ENCODE data around the gene USP43.

The USP43 gene

DNA sequence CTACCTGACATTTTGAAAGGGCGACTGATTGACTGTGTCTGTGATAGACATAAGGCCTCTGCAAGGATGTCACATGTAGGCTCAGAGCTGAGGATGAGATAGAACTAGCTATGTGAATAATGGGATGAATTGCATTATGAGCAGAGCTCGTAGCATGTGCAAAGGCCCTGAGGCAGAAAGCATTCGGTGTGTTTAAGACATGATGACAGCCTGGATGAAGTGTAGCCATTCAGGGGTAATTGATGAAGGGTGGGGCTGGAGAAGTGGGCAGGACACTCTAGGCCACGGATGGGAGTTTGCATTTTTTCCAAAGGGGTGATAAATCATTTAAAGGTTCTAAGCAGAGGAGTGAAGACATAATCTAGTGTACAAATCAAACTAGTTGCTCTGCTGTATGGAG, 62.6 kb downstream of the USP43 start:
- DNase-seq (ENCODE audit: low read depth in 1 of 2, low spot score in 1 of 2), result no peak

DNA sequence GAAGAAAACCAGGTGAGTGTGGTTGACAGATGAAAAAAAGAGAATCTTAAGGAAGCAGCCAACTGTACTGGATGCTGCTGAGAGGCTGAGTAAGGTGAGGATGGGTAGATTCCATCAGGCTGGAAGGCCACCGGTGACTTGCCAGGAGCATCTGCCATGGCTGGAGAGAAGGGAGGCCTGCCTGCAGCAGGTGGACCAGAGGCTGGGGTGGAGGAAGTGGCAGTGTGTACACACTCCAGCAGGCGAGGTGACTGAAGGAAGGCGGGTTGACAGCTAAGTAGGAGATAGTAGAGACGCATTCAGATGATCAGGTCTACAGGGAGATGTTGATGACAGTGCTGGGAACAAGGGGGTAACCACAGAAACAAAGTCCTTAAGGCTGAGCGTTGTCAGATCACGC, 69.5 kb downstream of the USP43 start:
- DNase-seq (ENCODE audit: low read depth in 1 of 2, low spot score in 1 of 2), result no peak

DNA sequence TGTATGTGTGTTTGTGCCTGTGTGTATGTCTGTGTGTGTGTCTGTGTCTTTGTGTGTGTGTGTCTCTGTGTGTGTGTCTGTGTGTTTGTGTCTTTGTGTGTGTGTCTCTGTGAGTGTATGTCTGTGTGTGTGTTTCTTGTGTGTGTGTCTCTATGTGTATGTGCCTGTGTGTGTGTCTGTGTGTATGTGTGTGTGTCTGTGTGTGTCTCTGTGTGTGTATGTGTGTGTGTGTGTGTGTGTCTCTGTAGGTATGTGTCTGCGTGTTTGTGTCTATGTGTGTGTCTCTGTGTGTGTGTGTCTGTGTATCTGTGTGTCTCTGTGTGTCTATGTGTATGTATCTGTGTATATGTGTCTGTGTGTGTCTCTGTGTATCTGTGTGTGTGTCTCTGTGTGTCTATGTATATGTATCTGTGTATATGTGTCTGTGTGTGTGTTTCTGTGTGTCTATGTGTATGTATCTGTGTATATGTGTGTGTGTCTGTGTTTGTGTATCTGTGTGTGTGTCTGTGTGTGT, 70.2 kb downstream of the USP43 start:
- no peak for DNase-seq (ENCODE audit: low read depth in 1 of 2, low spot score in 1 of 2)

DNA sequence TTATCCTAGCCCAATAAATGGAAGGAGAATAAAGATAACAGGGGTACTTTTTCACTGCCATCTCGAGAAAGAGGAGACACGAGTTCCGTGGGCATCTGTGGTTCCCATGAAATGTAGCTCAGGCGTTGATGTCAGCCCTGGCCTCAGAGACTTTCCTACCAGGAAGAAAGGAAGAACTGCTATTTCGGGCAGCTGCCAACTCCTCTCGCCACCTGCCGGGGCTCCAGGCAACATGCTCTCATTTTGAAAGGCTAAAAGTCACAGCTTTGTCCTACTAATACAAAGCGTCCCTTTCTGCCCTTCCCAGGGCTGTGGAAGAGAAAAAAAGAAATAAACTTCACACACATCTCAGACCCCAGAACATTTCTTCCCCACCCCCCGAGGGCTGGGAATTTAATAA, 80.3 kb downstream of the USP43 start:
- no peak for DNase-seq (ENCODE audit: low read depth in 1 of 2, low spot score in 1 of 2)

DNA sequence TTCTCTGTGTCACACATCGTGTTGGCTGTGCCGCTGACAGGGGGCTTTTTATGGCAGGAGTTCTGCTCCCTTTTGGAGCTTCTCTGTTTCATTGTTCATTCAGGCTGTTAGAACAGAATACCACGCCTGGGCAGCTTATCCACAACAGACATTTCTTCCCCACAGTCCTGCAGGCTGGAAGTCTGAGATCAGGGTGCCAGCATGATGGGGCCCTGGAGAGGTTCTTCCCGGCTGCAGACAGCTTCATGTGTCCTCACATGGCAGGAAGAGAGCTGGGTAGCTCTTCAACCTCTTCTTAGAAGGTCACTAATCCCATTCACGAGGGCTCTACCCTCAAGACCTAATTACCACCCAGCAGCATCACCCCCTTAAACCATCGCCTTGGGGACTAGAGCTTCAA, 81.0 kb downstream of the USP43 start:
- no peak for DNase-seq (ENCODE audit: low read depth in 1 of 2, low spot score in 1 of 2)

DNA sequence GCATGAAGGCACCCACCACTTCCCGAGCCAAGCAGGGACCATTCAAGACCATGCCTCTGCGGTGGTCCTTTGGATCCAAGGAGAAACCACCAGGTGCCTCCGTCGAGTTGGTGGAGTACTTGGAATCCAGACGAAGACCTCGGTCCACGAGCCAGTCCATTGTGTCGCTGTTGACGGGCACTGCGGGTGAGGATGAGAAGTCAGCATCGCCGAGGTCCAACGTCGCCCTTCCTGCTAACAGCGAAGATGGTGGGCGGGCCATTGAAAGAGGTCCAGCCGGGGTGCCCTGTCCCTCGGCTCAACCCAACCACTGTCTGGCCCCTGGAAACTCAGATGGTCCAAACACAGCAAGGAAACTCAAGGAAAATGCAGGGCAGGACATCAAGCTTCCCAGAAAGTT, 82.7 kb downstream of the USP43 start:
- no peak for DNase-seq (ENCODE audit: low read depth in 1 of 2, low spot score in 1 of 2)

DNA sequence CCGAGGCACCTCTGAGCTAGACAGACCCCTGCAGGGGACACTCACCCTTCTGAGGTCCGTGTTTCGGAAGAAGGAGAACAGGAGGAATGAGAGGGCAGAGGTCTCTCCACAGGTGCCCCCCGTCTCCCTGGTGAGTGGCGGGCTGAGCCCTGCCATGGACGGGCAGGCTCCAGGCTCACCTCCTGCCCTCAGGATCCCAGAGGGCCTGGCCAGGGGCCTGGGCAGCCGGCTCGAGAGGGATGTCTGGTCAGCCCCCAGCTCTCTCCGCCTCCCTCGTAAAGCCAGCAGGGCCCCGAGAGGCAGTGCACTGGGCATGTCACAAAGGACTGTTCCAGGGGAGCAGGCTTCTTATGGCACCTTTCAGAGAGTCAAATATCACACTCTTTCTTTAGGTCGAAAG, 83.2 kb downstream of the USP43 start:
- no peak for DNase-seq (ENCODE audit: low read depth in 1 of 2, low spot score in 1 of 2)

DNA sequence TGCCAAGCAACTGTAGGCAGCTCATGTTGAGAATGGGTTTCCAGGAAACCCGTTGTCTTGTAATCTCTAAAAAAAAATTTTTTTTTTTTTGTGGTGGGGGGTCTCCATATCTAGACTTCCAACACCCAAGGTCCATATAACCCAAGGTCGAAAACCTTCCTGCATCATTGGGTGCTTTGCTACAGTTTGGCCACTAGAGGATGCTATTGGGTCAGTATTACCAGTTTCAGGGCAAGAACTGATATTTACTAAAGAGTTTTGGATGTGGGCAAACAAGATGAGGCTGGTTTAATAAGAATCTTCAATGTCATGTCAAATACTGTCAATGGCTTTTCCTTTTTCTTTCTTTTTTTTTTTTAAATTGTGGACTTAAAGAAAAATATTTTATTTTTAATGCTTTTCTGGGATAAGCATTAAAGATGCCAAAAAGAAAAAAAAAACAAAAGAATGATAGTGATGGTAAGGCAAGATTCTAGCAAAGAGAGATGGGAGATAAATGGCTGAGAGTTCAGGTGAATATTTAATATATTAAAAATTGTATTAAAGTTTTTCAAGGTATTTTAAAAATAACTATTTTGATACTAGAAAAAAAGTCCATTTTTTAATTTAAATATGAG, 83.8 kb downstream of the USP43 start:
- DNase-seq (ENCODE audit: low read depth in 1 of 2, low spot score in 1 of 2), result no peak

DNA sequence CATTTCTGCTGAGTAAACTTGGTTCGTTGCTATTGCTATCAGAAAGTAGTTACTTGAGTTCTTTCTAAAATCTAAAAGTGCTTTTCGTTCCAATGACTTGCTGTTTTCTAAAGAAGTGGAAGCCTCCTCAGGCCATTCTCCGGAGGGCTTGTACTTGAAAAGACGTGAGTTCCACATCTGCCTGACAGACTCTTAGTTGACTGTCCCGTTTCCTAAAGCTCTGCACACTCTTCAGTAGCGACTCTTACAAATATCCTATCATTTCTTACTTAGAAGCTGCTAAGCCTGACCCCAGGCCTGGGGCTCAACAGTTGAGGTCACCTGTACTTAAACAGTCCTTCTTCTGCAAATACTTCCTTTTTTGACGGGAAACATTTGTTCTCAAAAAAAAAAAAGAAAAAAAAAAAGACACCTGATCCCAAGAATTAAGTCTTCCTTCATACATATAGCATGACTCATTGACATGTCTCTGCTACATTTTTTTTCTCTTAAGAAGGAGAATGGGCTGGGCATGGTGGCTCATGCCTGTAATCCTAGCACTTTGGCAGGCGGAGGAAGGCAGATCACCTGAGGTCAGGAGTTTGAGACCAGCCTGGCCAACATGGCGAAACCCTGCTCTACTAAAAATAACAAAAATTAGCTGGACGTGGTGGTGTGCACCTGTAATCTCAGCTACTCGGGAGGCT, 84.6 kb downstream of the USP43 start:
- no peak for DNase-seq (ENCODE audit: low read depth in 1 of 2, low spot score in 1 of 2)

DNA sequence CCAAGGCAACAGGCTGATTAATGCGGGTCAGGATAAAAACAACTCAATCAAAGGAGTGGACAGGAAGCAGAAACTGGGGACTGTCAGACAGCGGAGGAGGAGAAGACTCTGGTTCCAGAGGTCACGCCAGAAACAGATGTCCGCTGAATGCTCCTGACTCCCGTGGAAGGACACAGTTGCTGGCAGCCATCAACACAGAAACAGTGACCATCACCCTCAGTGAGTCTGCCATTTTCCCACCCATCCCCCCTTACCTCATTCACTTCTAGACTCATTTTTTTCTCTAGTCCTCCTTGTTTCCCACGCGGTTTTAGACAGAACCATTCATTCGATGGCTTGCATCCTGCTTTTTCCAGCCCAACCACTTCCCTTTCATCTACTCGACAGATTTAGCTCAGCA, 105.2 kb downstream of the USP43 start:
- DNase-seq (ENCODE audit: low read depth in 1 of 2, low spot score in 1 of 2), result no peak

DNA sequence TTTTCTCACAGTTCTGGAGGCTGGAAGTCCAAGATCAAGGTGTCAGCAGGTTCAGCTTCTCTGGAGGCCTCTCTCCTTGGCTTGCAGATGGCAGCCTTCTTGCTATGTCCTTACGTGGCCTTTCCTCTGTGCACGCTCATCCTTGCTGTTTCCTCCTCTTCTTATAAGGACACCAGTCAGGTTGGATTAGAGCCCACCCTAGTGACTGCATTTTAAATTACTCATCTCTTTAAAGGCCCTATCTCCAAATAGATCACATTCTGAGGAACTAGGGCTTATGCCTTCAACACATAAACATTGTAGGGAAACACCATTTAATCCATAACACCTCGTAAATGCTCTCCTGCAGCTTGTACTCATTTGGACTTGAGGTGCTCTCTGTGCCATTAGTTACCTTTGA, 109.8 kb downstream of the USP43 start:
- DNase-seq (ENCODE audit: low read depth in 1 of 2, low spot score in 1 of 2), result no peak

DNA sequence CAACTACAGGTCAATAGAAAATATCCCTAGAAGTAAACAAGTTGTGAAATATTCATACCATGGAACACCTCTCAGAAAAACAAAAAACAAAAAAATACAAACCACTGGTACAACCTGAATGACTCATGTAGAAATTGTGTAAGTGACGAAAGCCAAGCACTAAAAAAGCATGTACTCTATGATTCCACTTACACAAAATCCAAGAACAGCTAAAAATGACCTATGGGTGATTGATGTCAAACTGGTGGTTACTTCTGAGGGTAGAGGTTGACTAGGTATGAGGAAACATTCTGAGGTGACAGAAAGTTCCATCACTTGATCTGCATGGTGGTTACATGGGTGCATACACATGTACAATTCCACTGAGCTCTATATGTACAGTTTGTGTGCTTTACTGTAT, 114.9 kb downstream of the USP43 start:
- no peak for DNase-seq (ENCODE audit: low read depth in 1 of 2, low spot score in 1 of 2)

DNA sequence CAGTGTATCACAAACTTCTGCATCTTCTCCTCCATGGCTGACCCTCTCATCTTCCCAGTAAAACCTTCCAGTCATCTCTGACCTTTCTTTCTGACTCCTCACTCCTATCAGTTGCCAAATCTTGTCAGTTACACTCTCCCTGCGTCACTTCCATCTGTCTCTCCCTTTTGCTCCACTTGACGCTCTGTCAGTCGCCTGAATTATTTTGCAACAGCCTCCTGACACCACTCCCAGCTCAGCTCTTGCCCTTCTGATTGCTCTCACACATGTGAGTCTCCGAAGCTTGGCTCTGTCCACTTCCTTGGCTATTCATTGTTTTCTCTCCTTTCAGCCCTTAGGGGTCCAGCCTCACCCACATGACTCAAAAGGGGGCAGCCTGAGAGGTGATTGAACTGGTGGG, 118.3 kb downstream of the USP43 start:
- no peak for DNase-seq (ENCODE audit: low read depth in 1 of 2, low spot score in 1 of 2)

DNA sequence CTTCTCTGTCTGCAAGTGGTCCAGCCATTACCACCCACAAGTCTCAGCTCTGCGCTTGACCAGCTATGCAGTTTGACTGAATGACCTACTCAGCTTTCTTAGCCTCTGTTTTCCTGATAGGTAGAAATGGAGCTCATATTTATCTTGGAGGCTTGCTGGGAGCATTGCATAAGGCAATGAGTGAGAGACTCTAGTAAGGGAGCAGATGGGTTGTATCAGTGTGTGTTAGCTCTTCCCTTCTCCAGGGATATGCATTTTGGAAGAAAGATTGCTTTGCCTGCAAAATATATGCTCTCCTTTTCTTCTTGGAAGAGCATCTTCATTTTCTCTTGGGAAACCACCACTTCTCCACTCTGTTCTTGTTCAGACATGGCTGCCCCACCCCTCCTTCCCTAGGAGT, 120.0 kb downstream of the USP43 start:
- no peak for DNase-seq (ENCODE audit: low read depth in 1 of 2, low spot score in 1 of 2)

DNA sequence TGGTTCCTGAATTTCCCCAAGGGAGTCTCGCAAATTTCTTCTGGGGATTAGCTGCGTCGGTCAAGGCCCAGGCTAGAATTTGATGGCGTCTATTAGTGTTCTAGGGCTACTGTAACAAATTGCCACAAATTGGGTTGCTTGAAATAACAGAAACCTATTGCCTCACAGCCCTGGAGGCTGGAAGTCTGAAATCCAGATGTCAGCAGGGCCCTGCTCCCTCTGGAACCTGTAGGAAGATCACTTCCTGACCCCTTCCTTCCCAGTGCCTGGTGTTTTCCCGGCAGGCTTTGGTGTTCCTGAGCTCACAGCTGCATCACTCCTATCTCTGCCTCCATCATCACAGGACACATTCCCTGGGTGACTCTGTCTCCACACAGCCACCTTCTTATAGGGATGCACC, 121.7 kb downstream of the USP43 start:
- no peak for DNase-seq (ENCODE audit: low read depth in 1 of 2, low spot score in 1 of 2)

DNA sequence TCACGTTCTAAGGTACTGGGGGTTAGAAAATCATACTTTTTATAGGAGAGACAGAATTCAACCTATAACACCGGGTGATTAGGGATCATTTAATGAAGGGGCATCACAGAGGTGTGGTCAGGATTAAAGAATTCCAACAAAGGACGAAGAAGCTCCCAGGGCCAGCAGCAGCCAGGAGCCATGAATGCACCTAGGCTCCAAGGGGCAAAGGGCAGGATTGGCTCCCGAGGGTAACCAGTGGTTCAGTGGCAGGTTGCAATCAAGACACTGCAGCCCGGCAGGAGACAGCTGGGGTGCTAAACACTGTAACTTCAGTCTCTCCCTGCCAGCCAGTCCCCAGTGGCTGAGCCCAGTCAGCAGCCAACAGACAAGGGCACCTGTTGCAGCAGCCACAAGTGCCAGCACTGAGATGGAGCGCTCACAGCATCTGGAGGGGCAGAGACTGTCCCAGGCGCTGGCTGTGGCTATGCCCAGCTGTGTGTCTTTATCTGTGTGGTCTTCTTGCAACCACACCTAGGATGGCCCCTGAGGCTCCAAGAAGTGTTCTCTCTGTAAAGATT, 122.2 kb downstream of the USP43 start:
- no peak for DNase-seq (ENCODE audit: low read depth in 1 of 2, low spot score in 1 of 2)

DNA sequence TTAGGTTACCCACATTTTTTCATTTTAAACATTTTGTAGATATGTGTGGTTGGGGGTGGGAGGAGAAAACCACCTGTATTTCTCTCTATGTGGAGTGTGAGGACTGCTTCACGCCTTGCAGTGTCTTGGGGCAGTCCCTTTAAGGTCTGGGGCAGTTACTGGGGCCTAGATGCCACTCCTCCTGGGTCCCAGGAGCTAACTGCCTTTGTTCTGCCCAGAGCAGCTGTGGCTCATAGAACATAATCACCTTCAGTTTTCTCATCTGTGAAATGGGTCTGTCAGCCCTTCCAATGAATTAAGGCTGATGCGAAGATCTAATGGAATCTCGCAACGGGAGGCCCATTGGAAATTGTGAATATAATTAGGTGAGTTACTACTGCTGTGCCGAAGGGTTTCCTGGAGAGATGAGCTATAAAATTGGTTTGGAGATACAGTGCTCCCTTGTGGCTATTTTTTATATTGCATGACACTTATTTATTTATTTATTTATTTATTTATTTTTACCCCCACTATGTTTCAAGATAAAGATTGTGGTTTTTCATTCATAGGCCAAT, 123.1 kb downstream of the USP43 start:
- no peak for DNase-seq (ENCODE audit: low read depth in 1 of 2, low spot score in 1 of 2)

DNA sequence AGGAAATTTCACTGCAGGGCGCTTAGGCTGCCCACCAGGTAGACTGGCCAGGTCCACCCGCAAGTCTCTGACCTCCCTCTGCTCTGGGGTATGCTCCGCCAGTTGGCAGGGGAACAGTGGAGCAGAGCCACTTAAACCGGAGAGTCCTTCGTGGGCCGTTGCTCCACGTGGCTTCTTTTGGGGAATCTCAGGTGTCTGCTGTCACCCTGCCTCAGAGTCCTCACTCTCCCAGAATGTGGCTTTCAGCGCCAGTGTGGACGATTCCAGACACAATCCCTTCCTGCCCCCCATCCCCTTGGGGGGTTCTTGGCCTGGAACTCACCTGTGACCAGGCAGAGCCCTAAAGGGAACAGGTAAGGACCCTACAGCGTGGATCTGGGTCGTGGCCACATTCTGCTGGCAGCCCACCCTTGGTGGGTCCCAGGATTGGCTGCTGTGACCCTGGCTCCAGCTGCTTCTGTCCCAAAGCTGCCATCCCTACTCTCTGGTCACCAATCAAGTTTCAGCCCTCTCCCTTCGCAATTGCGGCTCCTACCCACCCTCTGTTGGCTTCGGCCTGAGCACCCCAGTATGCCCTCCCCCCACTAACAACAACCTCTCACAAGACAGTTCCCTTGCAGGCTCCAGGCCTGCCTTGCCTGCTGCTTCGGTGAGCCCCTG, 123.8 kb downstream of the USP43 start:
- no peak for DNase-seq (ENCODE audit: low read depth in 1 of 2, low spot score in 1 of 2)

DNA sequence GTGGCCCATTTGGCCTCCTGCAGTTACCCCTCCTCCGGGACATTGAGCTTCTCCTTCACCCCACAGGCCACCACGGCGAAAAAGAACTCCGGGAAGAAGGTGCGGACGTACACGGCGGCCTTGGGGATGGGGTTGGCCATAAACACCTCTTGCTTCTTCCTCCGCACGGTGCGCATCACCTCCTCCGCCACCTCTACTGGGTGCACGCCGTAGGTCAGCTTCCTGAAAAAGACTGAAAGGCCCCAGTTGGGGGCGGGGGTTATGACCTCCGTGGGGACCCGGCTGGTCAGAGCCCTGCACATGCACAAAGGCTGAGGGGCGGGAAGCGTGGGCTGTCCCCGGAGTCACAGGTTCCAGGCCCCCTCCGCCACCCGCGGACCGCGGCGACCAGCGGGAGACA, 126.1 kb downstream of the USP43 start:
- DNase-seq (ENCODE audit: low read depth in 1 of 2, low spot score in 1 of 2), result no peak

DNA sequence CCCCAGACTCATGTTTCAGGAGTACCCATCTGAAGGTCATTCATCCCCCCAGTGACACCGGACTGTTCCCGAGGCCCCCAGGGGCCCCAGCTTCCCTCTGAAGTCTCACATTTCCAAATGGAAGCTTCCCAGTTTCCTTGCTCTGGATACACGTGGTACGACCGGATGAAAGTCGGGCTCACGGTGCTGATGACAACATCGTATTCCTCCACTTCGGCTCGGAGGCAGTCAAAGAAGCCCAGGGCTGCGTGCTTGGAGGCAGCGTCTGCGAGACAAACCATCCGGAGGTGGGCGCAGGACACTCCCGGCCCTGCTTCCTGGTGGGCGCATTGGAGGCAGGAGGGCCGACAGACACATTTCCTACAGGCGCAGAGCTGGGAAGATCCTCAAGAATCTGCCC, 127.3 kb downstream of the USP43 start:
- DNase-seq (ENCODE audit: low read depth in 1 of 2, low spot score in 1 of 2), result no peak

DNA sequence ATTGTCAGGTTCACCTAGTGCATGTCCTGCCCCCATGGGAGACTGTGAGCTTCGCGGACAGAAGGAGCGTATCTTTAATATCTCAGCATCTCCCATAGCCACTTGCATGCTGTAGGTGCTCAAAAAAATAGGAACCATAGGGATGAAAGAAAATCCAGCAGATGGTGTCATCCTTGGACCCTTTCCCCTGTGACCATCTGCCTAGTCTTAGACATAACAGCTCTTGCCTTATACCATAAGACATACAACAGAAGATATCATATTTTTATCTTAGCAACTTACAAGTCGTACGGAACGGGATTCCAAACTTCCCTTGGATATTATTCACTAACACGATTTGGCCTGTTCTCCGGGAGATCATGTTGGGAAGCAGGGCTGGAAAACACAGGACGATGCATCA, 131.6 kb downstream of the USP43 start:
- DNase-seq (ENCODE audit: low read depth in 1 of 2, low spot score in 1 of 2), result no peak
